OCI-LY1 (cell line): ENCODE results near the gene FAS.

Experiments
- H2AFZ ChIP-seq: fragments of 200-600 bp; sonication (generic), shearing (Covaris generic); 2 replicates; pipeline ENCODE4 v1.6.0; 2014; ENCODE audit warnings: antibody characterized with exemption, mild to moderate bottlenecking, low read length
- H3F3A ChIP-seq: fragments of 200-600 bp; sonication (generic), shearing (Covaris generic); 2 replicates; pipeline ENCODE4 v1.6.0; 2014; ENCODE audit warnings: mild to moderate bottlenecking, antibody characterized with exemption, low read length, moderate library complexity; ENCODE audit not compliant: insufficient read depth
- H3K27ac ChIP-seq: fragments of 200-600 bp; sonication (generic); 2 replicates; pipeline ENCODE4 v1.5.1; 2014; ENCODE audit warnings: low read length, mixed run types, mild to moderate bottlenecking, low read depth; ENCODE audit not compliant: poor library complexity, severe bottlenecking
- H3K27me3 ChIP-seq: fragments of 200-600 bp; sonication (generic); 2 replicates; pipeline ENCODE4 v1.6.0; 2014; ENCODE audit warnings: antibody characterized with exemption, mild to moderate bottlenecking, low read length, moderate library complexity; ENCODE audit not compliant: insufficient read depth
- H3K36me3 ChIP-seq: fragments of 200-600 bp; sonication (generic); 2 replicates; pipeline ENCODE4 v1.6.1; 2014; ENCODE audit warnings: mild to moderate bottlenecking, antibody characterized with exemption, low read length, moderate library complexity, mixed read lengths; ENCODE audit not compliant: insufficient read depth
- H3K4me1 ChIP-seq: fragments of 200-600 bp; sonication (generic); 2 replicates; pipeline ENCODE4 v1.5.1; 2014; ENCODE audit warnings: mild to moderate bottlenecking, low read length, moderate library complexity; ENCODE audit not compliant: insufficient read depth, severe bottlenecking
- H3K4me2 ChIP-seq: fragments of 200-600 bp; sonication (generic), shearing (Covaris generic); 2 replicates; pipeline ENCODE4 v1.6.1; 2014; ENCODE audit warnings: low read length
- H3K4me3 ChIP-seq: fragments of 200-600 bp; sonication (generic); 2 replicates; pipeline ENCODE4 v1.5.1; 2014; ENCODE audit warnings: low read length, low read depth, mild to moderate bottlenecking, mixed read lengths; ENCODE audit not compliant: poor library complexity, severe bottlenecking
- H3K79me2 ChIP-seq: fragments of 200-600 bp; shearing (Covaris generic); 2 replicates; pipeline ENCODE4 v1.6.1; 2016; ENCODE audit warnings: mixed run types, low read length, mixed read lengths; ENCODE audit not compliant: insufficient read depth
- H3K9ac ChIP-seq: fragments of 200-600 bp; sonication (generic), shearing (Covaris generic); 2 replicates; pipeline ENCODE4 v1.6.1; 2014; ENCODE audit warnings: mild to moderate bottlenecking, low read length, mixed read lengths
- H3K9me2 ChIP-seq: fragments of 200-600 bp; sonication (generic), shearing (Covaris generic); 2 replicates; pipeline ENCODE4 v1.6.1; 2014; ENCODE audit warnings: low read depth, mild to moderate bottlenecking, low read length, mixed read lengths
- H3K9me3 ChIP-seq: fragments of 200-600 bp; shearing (Covaris generic); 2 replicates; pipeline ENCODE4 v1.6.1; 2014; ENCODE audit warnings: low read length, mixed read lengths
- H4K20me1 ChIP-seq: fragments of 200-600 bp; sonication (generic), shearing (Covaris generic); 2 replicates; pipeline ENCODE4 v1.6.0; 2016; ENCODE audit warnings: mild to moderate bottlenecking, low read length; ENCODE audit not compliant: insufficient read depth
- CTCF ChIP-seq: fragments of 200-600 bp; sonication (generic), shearing (Covaris generic); IDR thresholded peaks from 2 replicates; pipeline ENCODE4 v1.5.1; 2017; ENCODE audit warnings: mild to moderate bottlenecking, antibody characterized with exemption, low read length, moderate library complexity, mixed read lengths
- EZH2 ChIP-seq: fragments of 200-600 bp; sonication (generic), shearing (Covaris generic); IDR thresholded peaks from 2 replicates; pipeline ENCODE4 v1.8.0; 2017; ENCODE audit warnings: borderline replicate concordance, mixed run types, mild to moderate bottlenecking, antibody characterized with exemption, low read length, moderate library complexity, mixed read lengths

FAS gene

GRCh38 chr10:88981435-88981834 is 9.2 kb upstream of the FAS start:
- Histone ChIP-seq H3K9ac (no peak overlapping the region), H3K79me2 (no peaks in the 10 kb centered on the region), H3K9me3 (no peaks in the 10 kb centered on the region), H4K20me1 (no peaks in the 10 kb centered on the region), H2AFZ (no peak overlapping the region), H3K27me3 (no peaks in the 10 kb centered on the region), H3K4me1 (no peaks in the 10 kb centered on the region), H3K27ac (no peak overlapping the region), H3K4me2 (no peak overlapping the region), H3K4me3 (no peak overlapping the region), H3K36me3 (no peaks in the 10 kb centered on the region), H3K9me2 (no peaks in the 10 kb centered on the region), H3F3A (no peaks in the 10 kb centered on the region)
- TF ChIP-seq EZH2: no peak
- TF ChIP-seq CTCF: no peak

- no peaks in the 10 kb centered on the region for H3K9me2 ChIP-seq
- H3K4me1 ChIP-seq: no peaks in the 10 kb centered on the region
- no peak overlapping the region for H3K9ac ChIP-seq
- no peak overlapping the region for H3K4me2 ChIP-seq
- no peaks in the 10 kb centered on the region for H3K9me3 ChIP-seq
- no peak overlapping the region for H2AFZ ChIP-seq
- no peak overlapping the region for H3K4me3 ChIP-seq
- no peaks in the 10 kb centered on the region for H4K20me1 ChIP-seq
- H3K27me3 ChIP-seq: no peaks in the 10 kb centered on the region
- H3K36me3 ChIP-seq: no peaks in the 10 kb centered on the region
- no peak overlapping the region for H3K27ac ChIP-seq
- TF ChIP-seq CTCF (no peak), EZH2 (no peak)
- no peaks in the 10 kb centered on the region for H3F3A ChIP-seq
- no peaks in the 10 kb centered on the region for H3K79me2 ChIP-seq
Measured at GRCh38 chr10:88982366-88982765, 8.2 kb upstream of the FAS start.

- Histone ChIP-seq H3K4me2 (no peak overlapping the region), H3K27ac (no peak overlapping the region), H3K27me3 (no peaks in the 10 kb centered on the region), H3K9me2 (no peaks in the 10 kb centered on the region), H2AFZ (no peak overlapping the region), H3K36me3 (no peaks in the 10 kb centered on the region), H3K4me1 (no peaks in the 10 kb centered on the region), H3K79me2 (no peaks in the 10 kb centered on the region), H3K4me3 (no peak overlapping the region), H3F3A (no peaks in the 10 kb centered on the region), H4K20me1 (no peaks in the 10 kb centered on the region), H3K9me3 (no peaks in the 10 kb centered on the region), H3K9ac (no peak overlapping the region)
- no peak for TF ChIP-seq EZH2
- no peak for TF ChIP-seq CTCF
Measured at GRCh38 chr10:88983206-88983605, 7.4 kb upstream of the FAS start.
